Stimulated activated CD8-positive, alpha-beta memory T cell treated with anti-CD3 and anti-CD28 coated beads, Interleukin-15, amount 100 ng/mL, for 24 hours (primary cell): Measurements from ENCODE around the gene ZNF574.

Source experiments
- DNase-seq: peaks from one replicate; pipeline ENCODE4 v3.0.0-alpha.2; 2020; ENCODE audit warnings: low read depth

The ZNF574 gene

GRCh38 chr19:42126574-42126973 is 50.6 kb downstream of the ZNF574 start:
- no peak for DNase-seq

DNA sequence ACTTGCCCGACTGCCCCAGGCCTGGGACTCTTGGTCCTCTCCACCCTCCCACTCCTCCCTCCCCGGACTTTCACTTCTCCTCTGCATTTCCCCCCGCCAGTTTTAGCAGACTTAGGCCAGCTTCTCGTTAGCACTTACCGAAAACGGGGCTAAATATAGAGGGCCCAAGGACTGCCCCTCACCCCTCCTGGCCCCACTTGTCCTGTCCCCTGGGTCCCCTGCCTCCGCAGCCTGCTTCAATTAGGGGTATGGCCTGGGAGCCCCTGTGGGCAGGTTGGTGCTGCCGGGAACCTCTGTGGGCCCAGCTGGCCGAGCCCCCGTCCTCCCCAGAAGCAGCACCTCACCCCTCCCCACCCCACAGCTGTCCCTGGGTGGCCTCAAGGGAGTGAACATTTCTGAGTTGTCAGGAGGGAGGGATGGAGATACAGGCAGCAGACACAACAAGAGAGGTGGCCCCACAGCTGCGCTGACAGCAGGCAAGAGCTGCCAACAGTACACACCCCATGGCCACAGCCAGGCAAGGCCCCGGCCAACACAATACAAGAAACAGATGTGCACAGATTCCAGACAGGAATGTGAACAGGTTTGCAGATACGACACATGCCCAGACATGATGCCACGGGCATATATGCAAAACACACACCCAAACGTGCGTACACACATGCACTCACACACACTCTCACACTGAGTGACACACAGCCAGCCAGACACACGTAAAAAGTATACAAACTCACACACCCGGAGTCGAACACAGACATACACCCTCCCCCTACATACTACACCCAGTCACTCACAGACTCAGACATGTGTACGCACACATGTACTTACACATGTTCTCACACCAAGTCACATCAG is 53.7 kb downstream of the ZNF574 start:
- no peak for DNase-seq

DNA sequence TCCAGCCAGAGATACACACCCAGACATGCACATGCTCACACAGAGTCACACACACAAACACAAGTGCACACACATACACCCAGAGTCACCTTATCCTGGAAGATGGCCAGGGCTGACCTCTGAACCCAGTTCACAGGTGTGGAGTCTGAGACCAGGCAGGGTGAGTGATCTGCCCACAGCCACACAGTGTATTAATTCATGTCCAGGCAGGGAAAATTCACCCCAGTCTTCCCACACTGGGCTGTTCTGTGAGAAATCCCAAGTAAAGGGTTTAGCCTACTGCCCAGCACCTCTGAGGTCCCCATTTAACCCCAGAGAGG is 54.2 kb downstream of the ZNF574 start:
- DNase-seq: no peak
